Measurements from ENCODE around the gene MYO9A. TPM values are rescaled to one million over a fixed set of nuclear protein-coding genes. Genes with fewer than 3 reads are reported as not detected.

MYO9A gene
- total RNA-seq, 1 experiment from 2014 or later = 34.0 TPM

DNA sequence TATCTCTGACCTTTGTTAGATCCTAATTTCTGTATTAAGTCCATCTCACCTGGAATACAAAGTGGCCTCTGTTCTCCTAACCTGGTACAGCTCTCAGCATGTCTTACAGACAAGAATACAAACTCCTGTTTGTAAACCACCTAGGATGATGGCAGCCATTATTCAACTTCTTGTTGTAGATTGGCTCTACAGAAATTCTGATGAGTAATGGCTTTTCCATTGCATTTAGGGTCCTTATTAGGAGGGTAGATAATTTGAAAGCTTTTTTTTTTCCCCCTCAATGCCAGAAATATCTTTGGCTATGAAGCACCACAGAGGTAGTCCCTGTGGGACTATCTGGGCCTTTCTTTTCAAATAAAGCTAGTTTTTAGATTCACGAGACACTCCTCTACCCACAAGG, 297.8 kb downstream of the MYO9A start:
- no peak for DNase-seq
- Histone ChIP-seq H3K9me2 (ENCODE audit: insufficient read depth) (no peaks in the 10 kb centered on the region), H3F3A (ENCODE audit: insufficient read depth, low read depth) (no peaks in the 10 kb centered on the region), H3K4me3 (no peak overlapping the region), H3K36me3 (ENCODE audit: low read depth) (0 out of 2 replicates have a peak, but pooled peaks cover 17% of the 10 kb centered on the region), H3K27me3 (ENCODE audit: insufficient read depth, low read depth) (no peaks in the 10 kb centered on the region), H2AFZ (no peak overlapping the region), H3K79me2 (ENCODE audit: low read depth) (no peaks in the 10 kb centered on the region), H3K4me1 (replicated peaks; ENCODE audit: insufficient read depth) (no peaks in the 10 kb centered on the region), H3K9me3 (ENCODE audit: insufficient read depth, low read depth) (peaks cover 15% of the 10 kb centered on the region), H3K27ac (no peak overlapping the region), H3K4me2 (no peak overlapping the region), H4K20me1 (ENCODE audit: insufficient read depth) (no peaks in the 10 kb centered on the region)
- BruUV-seq (replicated peaks) = no TSS peak
- ChIA-PET CTCF (no interaction called here), POLR2A (ENCODE audit: unreplicated experiment) (no interaction called here)
- TF ChIP-seq, protein P1, sequence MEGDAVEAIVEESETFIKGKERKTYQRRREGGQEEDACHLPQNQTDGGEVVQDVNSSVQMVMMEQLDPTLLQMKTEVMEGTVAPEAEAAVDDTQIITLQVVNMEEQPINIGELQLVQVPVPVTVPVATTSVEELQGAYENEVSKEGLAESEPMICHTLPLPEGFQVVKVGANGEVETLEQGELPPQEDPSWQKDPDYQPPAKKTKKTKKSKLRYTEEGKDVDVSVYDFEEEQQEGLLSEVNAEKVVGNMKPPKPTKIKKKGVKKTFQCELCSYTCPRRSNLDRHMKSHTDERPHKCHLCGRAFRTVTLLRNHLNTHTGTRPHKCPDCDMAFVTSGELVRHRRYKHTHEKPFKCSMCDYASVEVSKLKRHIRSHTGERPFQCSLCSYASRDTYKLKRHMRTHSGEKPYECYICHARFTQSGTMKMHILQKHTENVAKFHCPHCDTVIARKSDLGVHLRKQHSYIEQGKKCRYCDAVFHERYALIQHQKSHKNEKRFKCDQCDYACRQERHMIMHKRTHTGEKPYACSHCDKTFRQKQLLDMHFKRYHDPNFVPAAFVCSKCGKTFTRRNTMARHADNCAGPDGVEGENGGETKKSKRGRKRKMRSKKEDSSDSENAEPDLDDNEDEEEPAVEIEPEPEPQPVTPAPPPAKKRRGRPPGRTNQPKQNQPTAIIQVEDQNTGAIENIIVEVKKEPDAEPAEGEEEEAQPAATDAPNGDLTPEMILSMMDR (conservative IDR thresholded peaks at IDR 0.05) = no peak
- no peak for TF ChIP-seq EZH2 (IDR thresholded peaks at IDR 0.05; ENCODE audit: low read depth)
- intact Hi-C loops (cut with micrococcal nuclease; ENCODE audit: unreplicated experiment) = no loop called here

DNA sequence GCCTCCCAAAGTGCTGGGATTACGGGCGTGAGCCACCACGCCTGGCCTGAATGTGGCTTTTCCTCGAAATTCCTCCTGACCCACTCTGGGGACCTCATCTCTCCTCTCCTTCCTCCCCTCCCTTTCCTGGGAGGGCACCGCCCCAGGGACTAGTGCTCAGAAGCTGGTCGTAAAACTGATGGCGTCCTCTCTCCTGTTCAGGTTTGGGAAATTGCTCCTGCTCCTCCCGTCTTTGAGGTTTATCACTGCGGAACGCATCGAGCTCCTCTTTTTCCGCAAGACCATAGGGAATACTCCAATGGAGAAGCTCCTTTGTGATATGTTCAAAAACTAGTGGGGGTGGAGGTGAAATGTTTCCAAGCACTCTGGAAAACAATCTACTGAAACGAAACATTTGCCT, 300.6 kb downstream of the MYO9A start:
- no peak overlapping the region for H3K4me3 ChIP-seq
- BruUV-seq (replicated peaks) = no TSS peak
- H3K4me2 ChIP-seq = no peak overlapping the region
- H3K27ac ChIP-seq = no peak overlapping the region
- no peak overlapping the region for H2AFZ ChIP-seq
- H3F3A ChIP-seq (ENCODE audit: insufficient read depth, low read depth) = no peaks in the 10 kb centered on the region
- H3K36me3 ChIP-seq (ENCODE audit: low read depth) = 0 out of 2 replicates have a peak, but pooled peaks cover 4% of the 10 kb centered on the region
- H3K27me3 ChIP-seq (ENCODE audit: insufficient read depth, low read depth) = no peaks in the 10 kb centered on the region
- ChIA-PET POLR2A (ENCODE audit: unreplicated experiment) (no interaction called here), CTCF (no interaction called here)
- intact Hi-C loops (cut with micrococcal nuclease; ENCODE audit: unreplicated experiment) = no loop called here
- no peaks in the 10 kb centered on the region for H3K79me2 ChIP-seq (ENCODE audit: low read depth)
- no peaks in the 10 kb centered on the region for H3K9me2 ChIP-seq (ENCODE audit: insufficient read depth)
- no peaks in the 10 kb centered on the region for H3K4me1 ChIP-seq (replicated peaks; ENCODE audit: insufficient read depth)
- DNase-seq = no peak
- H3K9me3 ChIP-seq (ENCODE audit: insufficient read depth, low read depth) = peaks cover 9% of the 10 kb centered on the region
- TF ChIP-seq, protein P1 (conservative IDR thresholded peaks at IDR 0.05) = no peak
- no peak for TF ChIP-seq EZH2 (IDR thresholded peaks at IDR 0.05; ENCODE audit: low read depth)
- H4K20me1 ChIP-seq (ENCODE audit: insufficient read depth) = no peaks in the 10 kb centered on the region

DNA sequence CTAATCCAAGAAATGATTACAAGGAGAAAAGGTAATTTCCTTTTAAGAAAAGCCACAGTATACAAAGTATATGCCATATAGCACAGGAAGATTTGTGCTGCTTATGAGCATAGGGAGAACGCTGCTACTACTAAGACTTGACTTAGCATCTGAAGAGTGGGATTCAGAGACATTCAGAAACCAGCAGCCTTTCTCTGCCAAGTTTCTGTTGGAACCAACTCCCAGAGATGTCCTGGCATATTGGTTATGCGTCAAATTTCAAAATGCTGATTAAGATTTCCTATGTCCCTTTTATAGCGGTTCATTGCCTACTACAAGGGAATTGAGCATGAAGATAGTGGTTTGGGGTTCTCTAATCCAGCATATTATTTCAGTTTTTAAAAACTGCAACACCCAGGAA, 302.6 kb downstream of the MYO9A start:
- ChIA-PET POLR2A (ENCODE audit: unreplicated experiment) (no interaction called here), CTCF (no interaction called here)
- Histone ChIP-seq H3K4me3 (no peak overlapping the region), H3F3A (ENCODE audit: insufficient read depth, low read depth) (no peaks in the 10 kb centered on the region), H2AFZ (no peak overlapping the region), H3K4me2 (no peak overlapping the region), H3K9me3 (ENCODE audit: insufficient read depth, low read depth) (no peaks in the 10 kb centered on the region; the same call in 1 of the 2 replicates), H3K79me2 (ENCODE audit: low read depth) (no peaks in the 10 kb centered on the region), H3K36me3 (ENCODE audit: low read depth) (no peaks in the 10 kb centered on the region), H3K4me1 (replicated peaks; ENCODE audit: insufficient read depth) (no peaks in the 10 kb centered on the region), H3K27ac (no peak overlapping the region), H4K20me1 (ENCODE audit: insufficient read depth) (no peaks in the 10 kb centered on the region), H3K27me3 (ENCODE audit: insufficient read depth, low read depth) (no peaks in the 10 kb centered on the region), H3K9me2 (ENCODE audit: insufficient read depth) (no peaks in the 10 kb centered on the region)
- intact Hi-C loops (cut with micrococcal nuclease; ENCODE audit: unreplicated experiment) = no loop called here
- no TSS peak for BruUV-seq (replicated peaks)
- DNase-seq = no peak
- TF ChIP-seq, protein P1 (conservative IDR thresholded peaks at IDR 0.05) = no peak
- no peak for TF ChIP-seq EZH2 (IDR thresholded peaks at IDR 0.05; ENCODE audit: low read depth)
